Testis (tissue), 3 donors: ENCODE data around the gene TAF1A. TPM values are rescaled to one million over a fixed set of nuclear protein-coding genes. Genes with fewer than 3 reads are reported as not detected.

Experiments used
- DNase-seq: peaks from one replicate; pipeline ENCODE4 v3.0.0-alpha.2; 2019
- H3K27ac ChIP-seq, 2 donors: fragments of 200-600 bp; sonication (generic); one replicate each; pipeline ENCODE4 v1.5.1; 2019
- H3K27me3 ChIP-seq: fragments of 200-600 bp; sonication (generic); one replicate; pipeline ENCODE4 v1.5.1; 2019
- H3K36me3 ChIP-seq: fragments of 200-600 bp; sonication (generic); one replicate; pipeline ENCODE4 v1.5.1; 2017; ENCODE audit warnings: low read depth; ENCODE audit errors: missing control alignments
- H3K4me1 ChIP-seq: fragments of 200-600 bp; sonication (generic); one replicate; pipeline ENCODE4 v1.5.1; 2019
- H3K4me3 ChIP-seq, 2 donors: fragments of 200-600 bp; sonication (generic); one replicate each; pipeline ENCODE4 v1.5.1; 2017 to 2019
- H3K9me3 ChIP-seq: fragments of 200-600 bp; sonication (generic); one replicate; pipeline ENCODE4 v1.5.1; 2017
- POLR2A ChIP-seq: fragments of 450-650 bp; IDR thresholded peaks from one replicate; pipeline ENCODE4 v1.6.1; 2017; ENCODE audit warnings: antibody characterized with exemption, mild to moderate bottlenecking, moderate library complexity
- WGBS, 2 donors: methylation state at CpG; one replicate each; pipeline ENCODE4 v1.1.5; 2018; 5-methylcytosine and 5-hydroxymethylcytosine counted together
- intact Hi-C: fragments of 100-400 bp; cut with DNase I; formaldehyde crosslinking; loops from one replicate; pipeline ENCODE4 v1.15.1; 2023; ENCODE audit warnings: low total_unique reads
- polyA plus RNA-seq: library from polyadenylated mRNA; stranded (reverse); fragments of 350-450 nt; fragmentation: Illumina TruSeq; extraction: RNeasy Lipid Tissue Mini Kit (QIAGEN cat#74804); gene quantifications from one replicate; pipeline ENCODE4 v1.2.3, GENCODE V29; 2014; ENCODE audit warnings: low read depth, low replicate concordance; ENCODE audit not compliant: insufficient read depth
- total RNA-seq, 2 donors: library from RNA; depleted of rRNA; stranded (reverse); fragments of >200 nt; gene quantifications; one replicate each; pipeline ENCODE4 v1.2.3, GENCODE V29; 2016
- TF ChIP-seq, protein P1 (sequence below), 3 experiments: fragments of 450-650 bp in 2 of 3; fragments of 200-600 bp in 1 of 3; sonication (generic) in 1 of 3; IDR thresholded peaks; one replicate each; pipeline ENCODE4 v1.5.1; 2016 to 2019; ENCODE audit warnings: antibody characterized with exemption in 3 of 3, mild to moderate bottlenecking in 2 of 3, moderate library complexity in 1 of 3

Gene TAF1A
- total and polyA plus RNA-seq, 3 donors from 2014 or later: 12.4 to 15.1 (median 13.2) TPM

DNA sequence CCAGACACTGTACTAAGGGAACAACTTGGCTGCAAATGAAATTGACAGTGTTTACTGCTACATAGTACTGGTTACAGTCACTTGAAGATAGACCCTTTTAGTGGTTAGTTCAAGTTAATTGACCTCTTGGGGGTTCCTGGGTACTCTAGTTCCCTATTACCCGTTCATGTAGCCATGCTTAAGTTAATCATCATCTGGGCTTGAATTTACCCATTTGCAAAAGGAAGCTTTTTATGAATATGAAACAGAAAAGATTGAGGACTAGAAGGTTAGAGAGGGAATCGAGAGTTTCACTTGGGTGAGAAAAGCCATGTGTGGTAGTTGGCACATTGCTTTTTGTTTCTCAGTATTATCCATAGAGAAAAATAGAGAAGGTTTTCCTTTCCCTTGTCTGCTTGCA, 30.8 kb upstream of the TAF1A start:
- no peaks in the 10 kb centered on the region for H3K27me3 ChIP-seq
- no peaks in the 10 kb centered on the region for H3K36me3 ChIP-seq
- WGBS, 2 donors: 71 to 81% methylated on average over 2 of the region's 2 CpGs
- DNase-seq: no peak
- peaks cover 8% of the 10 kb centered on the region for H3K4me1 ChIP-seq
- H3K4me3 ChIP-seq: no peak overlapping the region
- H3K9me3 ChIP-seq: no peaks in the 10 kb centered on the region
- TF ChIP-seq, protein P1, sequence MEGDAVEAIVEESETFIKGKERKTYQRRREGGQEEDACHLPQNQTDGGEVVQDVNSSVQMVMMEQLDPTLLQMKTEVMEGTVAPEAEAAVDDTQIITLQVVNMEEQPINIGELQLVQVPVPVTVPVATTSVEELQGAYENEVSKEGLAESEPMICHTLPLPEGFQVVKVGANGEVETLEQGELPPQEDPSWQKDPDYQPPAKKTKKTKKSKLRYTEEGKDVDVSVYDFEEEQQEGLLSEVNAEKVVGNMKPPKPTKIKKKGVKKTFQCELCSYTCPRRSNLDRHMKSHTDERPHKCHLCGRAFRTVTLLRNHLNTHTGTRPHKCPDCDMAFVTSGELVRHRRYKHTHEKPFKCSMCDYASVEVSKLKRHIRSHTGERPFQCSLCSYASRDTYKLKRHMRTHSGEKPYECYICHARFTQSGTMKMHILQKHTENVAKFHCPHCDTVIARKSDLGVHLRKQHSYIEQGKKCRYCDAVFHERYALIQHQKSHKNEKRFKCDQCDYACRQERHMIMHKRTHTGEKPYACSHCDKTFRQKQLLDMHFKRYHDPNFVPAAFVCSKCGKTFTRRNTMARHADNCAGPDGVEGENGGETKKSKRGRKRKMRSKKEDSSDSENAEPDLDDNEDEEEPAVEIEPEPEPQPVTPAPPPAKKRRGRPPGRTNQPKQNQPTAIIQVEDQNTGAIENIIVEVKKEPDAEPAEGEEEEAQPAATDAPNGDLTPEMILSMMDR (IDR thresholded peaks at IDR 0.05): no peak
- TF ChIP-seq POLR2A: no peak
- H3K27ac ChIP-seq: no peak overlapping the region
- intact Hi-C loops: no loop called here

DNA sequence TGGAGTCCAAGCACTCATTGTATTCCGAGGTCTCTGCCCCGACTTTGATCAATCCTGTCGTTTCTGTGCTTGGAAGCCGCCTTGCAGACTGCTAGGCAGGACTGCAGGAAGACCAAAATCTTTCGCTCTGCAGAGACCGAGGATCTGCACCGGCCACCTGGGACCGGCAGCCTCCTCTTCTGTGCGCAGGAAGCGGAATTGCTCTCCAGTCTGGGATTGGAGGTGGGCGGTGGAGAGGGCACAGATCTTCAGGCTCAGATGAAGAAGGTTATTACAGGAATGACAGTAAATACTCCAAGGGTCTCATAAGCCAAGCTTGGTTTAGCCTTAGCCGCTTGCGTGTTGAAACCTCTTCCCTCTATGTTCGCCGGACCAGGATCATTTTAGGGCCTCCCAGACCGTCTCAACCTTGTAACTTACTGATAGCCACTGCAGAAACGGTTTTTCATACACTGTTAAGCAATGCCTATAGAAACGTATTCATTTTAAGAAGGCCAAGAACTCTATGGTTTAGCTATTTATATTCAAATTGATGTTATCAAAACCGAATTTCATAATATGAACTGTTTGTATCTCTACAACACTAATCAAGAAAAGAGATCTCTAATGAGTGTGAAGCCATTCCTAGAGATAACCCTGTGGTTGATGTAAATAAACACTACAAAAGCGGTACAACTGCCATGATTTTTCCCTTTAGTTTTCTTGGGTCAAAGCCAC, 29.3 kb upstream of the TAF1A start:
- H3K36me3 ChIP-seq: no peaks in the 10 kb centered on the region
- peaks cover 8% of the 10 kb centered on the region for H3K4me1 ChIP-seq
- peak overlapping the region; percentile 33 to 82 for H3K27ac ChIP-seq
- WGBS, 2 donors: 12 to 15% methylated on average over 19 to 20 of the region's 20 CpGs
- no peaks in the 10 kb centered on the region for H3K9me3 ChIP-seq
- H3K4me3 ChIP-seq: peak overlapping the region; percentile 91 to 94
- intact Hi-C loops: loop anchor here (5.0 kb wide), 1 partner anchor 152 kb away; no protein-coding TSS in a partner anchor
- peak; percentile 42 for DNase-seq
- TF ChIP-seq POLR2A: no peak
- TF ChIP-seq, protein P1 (IDR thresholded peaks at IDR 0.05): no peak
- no peaks in the 10 kb centered on the region for H3K27me3 ChIP-seq

DNA sequence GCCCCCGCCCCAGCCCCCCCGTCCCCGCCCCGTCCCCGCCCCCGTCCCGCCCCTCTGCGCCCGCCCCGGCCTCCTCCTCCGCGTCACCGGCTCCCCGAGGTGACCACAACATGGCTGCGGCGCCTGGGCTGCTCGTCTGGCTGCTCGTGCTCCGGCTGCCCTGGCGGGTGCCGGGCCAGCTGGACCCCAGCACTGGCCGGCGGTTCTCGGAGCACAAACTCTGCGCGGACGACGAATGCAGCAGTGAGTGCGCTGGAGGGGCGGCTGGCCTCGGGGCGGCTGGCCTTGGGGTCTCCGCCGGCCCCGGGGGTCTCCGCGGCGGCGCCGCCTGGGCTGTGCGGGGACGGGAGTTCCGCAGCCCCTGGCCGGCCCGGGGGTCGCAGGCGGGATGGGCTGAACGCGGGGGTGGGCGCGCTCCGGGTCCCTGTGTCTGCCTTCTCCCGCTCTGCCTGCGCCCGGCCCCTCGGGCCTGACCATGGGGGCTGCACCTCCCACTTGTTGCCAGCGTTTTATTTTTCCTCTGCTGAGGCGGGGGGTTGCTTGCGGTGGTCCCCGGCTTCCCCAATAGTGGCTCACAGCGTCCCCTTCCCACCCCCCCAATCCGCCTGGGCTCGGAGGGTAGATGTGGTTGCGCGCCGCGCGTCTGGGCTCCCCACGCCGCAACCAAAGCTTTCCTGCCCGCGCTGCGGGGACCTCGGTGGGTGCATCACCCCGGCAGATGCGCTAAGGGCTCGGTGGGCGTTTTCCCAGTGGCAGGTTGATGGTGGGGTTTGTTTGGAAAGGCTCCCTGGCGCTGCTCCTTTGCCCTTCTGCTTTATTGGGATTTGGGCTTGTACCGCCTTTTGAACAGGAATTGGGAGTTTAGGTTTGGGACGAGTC, 28.5 kb upstream of the TAF1A start, which contains the start of gene MIA3:
Gene MIA3 (plus strand): TSS at position 97 of the 879 bp plus-strand sequence. CDS start 14 bp downstream, at position 111.
- Histone ChIP-seq H3K4me3 (peak within 1 kb of the TSS; percentile 91 to 94), H3K9me3 (no peaks in the 10 kb centered on the region), H3K27ac (peak within 1 kb of the TSS; percentile 49 to 82), H3K4me1 (peaks cover 8% of the 10 kb centered on the region), H3K27me3 (no peaks in the 10 kb centered on the region), H3K36me3 (no peaks in the 10 kb centered on the region)
- intact Hi-C loops: loop anchor here (5.0 kb wide), 1 partner anchor 151 kb away; no protein-coding TSS in a partner anchor
- WGBS, 2 donors: 0 to 1% methylated on average over 10 to 39 of the region's 81 CpGs
- DNase-seq: peak; percentile 87
- TF ChIP-seq, protein P1 (IDR thresholded peaks at IDR 0.05): no peak
- TF ChIP-seq POLR2A: peak; percentile 36

GRCh38 chr1:222617367-222617951, 27.7 kb upstream of the TAF1A start:
- intact Hi-C loops: loop anchor here (5.0 kb wide), 1 partner anchor 150 kb away; no protein-coding TSS in a partner anchor
- no peaks in the 10 kb centered on the region for H3K27me3 ChIP-seq
- 1 to 2% methylated on average over 17 to 30 of the region's 37 CpGs for WGBS, 2 donors
- H3K4me1 ChIP-seq: peaks cover 8% of the 10 kb centered on the region
- TF ChIP-seq, protein P1 (IDR thresholded peaks at IDR 0.05): no peak
- TF ChIP-seq POLR2A: no peak
- H3K27ac ChIP-seq: peak overlapping the region; percentile 49 to 61
- peak; percentile 93 for DNase-seq
- no peaks in the 10 kb centered on the region for H3K36me3 ChIP-seq
- H3K4me3 ChIP-seq: peak overlapping the region; percentile 91 to 94
- H3K9me3 ChIP-seq: no peaks in the 10 kb centered on the region
